DMS114 treated with DMSO at 0.1 percent for 48 hours (cell line): ENCODE results near the gene NGLY1.

Source experiments
- DNase-seq: peaks from one replicate; lab custom pipeline; 2025; ENCODE audit not compliant: unreplicated experiment; lab: John Stamatoyannopoulos, UW

The NGLY1 gene

GRCh38 chr3:25713341-25713985, 69.8 kb downstream of the NGLY1 start:
- no peak for DNase-seq

- no peak for DNase-seq
These were observed 72.2 kb downstream of the NGLY1 start for GRCh38 chr3:25711090-25711489.

GRCh38 chr3:25708036-25708435, 75.2 kb downstream of the NGLY1 start:
- DNase-seq = no peak

- DNase-seq = no peak
These were observed 75.8 kb downstream of the NGLY1 start for GRCh38 chr3:25707268-25707926.

- DNase-seq = no peak
These were observed 77.0 kb downstream of the NGLY1 start for GRCh38 chr3:25706213-25706612.

- DNase-seq = no peak
These were observed 85.7 kb downstream of the NGLY1 start for GRCh38 chr3:25697553-25697952.

GRCh38 chr3:25695731-25696420, 87.4 kb downstream of the NGLY1 start:
- no peak for DNase-seq

GRCh38 chr3:25693238-25693637, 90.0 kb downstream of the NGLY1 start:
- no peak for DNase-seq

GRCh38 chr3:25692341-25692740, 90.9 kb downstream of the NGLY1 start:
- DNase-seq = no peak

- DNase-seq = no peak
These were observed 92.3 kb downstream of the NGLY1 start for GRCh38 chr3:25690768-25691533.

- DNase-seq = no peak
These were observed 94.0 kb downstream of the NGLY1 start for GRCh38 chr3:25689226-25689625.

GRCh38 chr3:25687742-25688141, 95.5 kb downstream of the NGLY1 start:
- DNase-seq = no peak

GRCh38 chr3:25686766-25687165, 96.5 kb downstream of the NGLY1 start:
- no peak for DNase-seq

GRCh38 chr3:25683882-25684281, 99.4 kb downstream of the NGLY1 start:
- DNase-seq = no peak

GRCh38 chr3:25683410-25683809, 99.8 kb downstream of the NGLY1 start:
- DNase-seq = no peak

GRCh38 chr3:25679642-25680302, 103.5 kb downstream of the NGLY1 start:
- no peak for DNase-seq

GRCh38 chr3:25679166-25679565, 104.1 kb downstream of the NGLY1 start:
- no peak for DNase-seq

GRCh38 chr3:25678581-25678980, 104.7 kb downstream of the NGLY1 start:
- no peak for DNase-seq

- no peak for DNase-seq
These were observed 106.1 kb downstream of the NGLY1 start for GRCh38 chr3:25677121-25677520.

GRCh38 chr3:25674670-25675069, 108.6 kb downstream of the NGLY1 start:
- no peak for DNase-seq

GRCh38 chr3:25673738-25674298, 109.4 kb downstream of the NGLY1 start:
- DNase-seq = no peak
